ENCODE data around the gene HSPA12B.
A peak's percentile ranks its signal among the peaks of the same experiment; 100 is the strongest.

The HSPA12B gene

GRCh38 chr20:3749689-3750531 lies 17.4 kb downstream of the HSPA12B start:
- no peak for DNase-seq

GRCh38 chr20:3751305-3751674 lies 18.8 kb downstream of the HSPA12B start:
- DNase-seq = no peak

GRCh38 chr20:3751675-3752385 lies 19.3 kb downstream of the HSPA12B start:
- peak; percentile 37 for DNase-seq

GRCh38 chr20:3752386-3752759 lies 19.9 kb downstream of the HSPA12B start:
- DNase-seq = no peak

- peak; percentile 57 for DNase-seq
Measured at GRCh38 chr20:3753098-3753497, 20.6 kb downstream of the HSPA12B start.

- DNase-seq = no peak
Measured at GRCh38 chr20:3753501-3754275, 21.2 kb downstream of the HSPA12B start.

- DNase-seq = no peak
Measured at GRCh38 chr20:3754276-3754630, 21.8 kb downstream of the HSPA12B start.

- DNase-seq = no peak
Measured at GRCh38 chr20:3755269-3755668, 22.8 kb downstream of the HSPA12B start.

- DNase-seq = no peak
Measured at GRCh38 chr20:3755814-3756480, 23.5 kb downstream of the HSPA12B start.

- no peak for DNase-seq
Measured at GRCh38 chr20:3757268-3757667, 24.8 kb downstream of the HSPA12B start.

- no peak for DNase-seq
Measured at GRCh38 chr20:3758566-3758965, 26.1 kb downstream of the HSPA12B start.

- DNase-seq = no peak
Measured at GRCh38 chr20:3759316-3759823, 26.9 kb downstream of the HSPA12B start.

GRCh38 chr20:3759884-3760283 lies 27.4 kb downstream of the HSPA12B start:
- no peak for DNase-seq

- no peak for DNase-seq
Measured at GRCh38 chr20:3760655-3761348, 28.3 kb downstream of the HSPA12B start.

GRCh38 chr20:3763671-3764601 lies 31.5 kb downstream of the HSPA12B start:
- DNase-seq = no peak

GRCh38 chr20:3764659-3765058 lies 32.2 kb downstream of the HSPA12B start:
- DNase-seq = no peak

GRCh38 chr20:3765171-3765882 lies 32.8 kb downstream of the HSPA12B start:
- DNase-seq = no peak

GRCh38 chr20:3766422-3767109 lies 34.1 kb downstream of the HSPA12B start:
- no peak for DNase-seq

GRCh38 chr20:3767110-3767426 lies 34.6 kb downstream of the HSPA12B start:
- DNase-seq = no peak

Data from activated CD8-positive, alpha-beta memory T cell treated with anti-CD3 and anti-CD28 coated beads, Interleukin-2, amount 50 U/mL, for 4 hours (primary cell).